HG03175 (cell line): ENCODE measurements around the gene HMOX1.
A peak's percentile ranks its signal among the peaks of the same experiment; 100 is the strongest.

Source experiments
- ATAC-seq: cut with Tn5 transposase; IDR thresholded peaks from one replicate; pipeline ENCODE4 v1.9.1; 2021; ENCODE audit warnings: mild to moderate bottlenecking, moderate library complexity; ENCODE audit not compliant: unreplicated experiment

HMOX1 gene

DNA sequence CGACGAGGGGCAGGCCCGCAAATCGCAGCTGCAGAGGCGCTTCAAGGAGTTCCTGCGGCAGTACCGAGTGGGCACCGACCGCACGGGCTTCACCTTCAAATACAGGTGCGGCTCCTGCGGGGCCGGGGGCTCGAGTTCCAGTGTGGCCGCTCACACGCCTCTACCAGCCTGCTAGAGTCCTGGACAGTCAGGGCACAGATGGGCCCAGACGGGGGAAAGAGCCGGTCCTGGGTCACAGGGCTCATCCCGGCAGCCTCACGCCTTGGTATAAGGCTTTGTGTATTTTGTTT lies 19.6 kb downstream of the HMOX1 start:
- ATAC-seq: peak; percentile 6

DNA sequence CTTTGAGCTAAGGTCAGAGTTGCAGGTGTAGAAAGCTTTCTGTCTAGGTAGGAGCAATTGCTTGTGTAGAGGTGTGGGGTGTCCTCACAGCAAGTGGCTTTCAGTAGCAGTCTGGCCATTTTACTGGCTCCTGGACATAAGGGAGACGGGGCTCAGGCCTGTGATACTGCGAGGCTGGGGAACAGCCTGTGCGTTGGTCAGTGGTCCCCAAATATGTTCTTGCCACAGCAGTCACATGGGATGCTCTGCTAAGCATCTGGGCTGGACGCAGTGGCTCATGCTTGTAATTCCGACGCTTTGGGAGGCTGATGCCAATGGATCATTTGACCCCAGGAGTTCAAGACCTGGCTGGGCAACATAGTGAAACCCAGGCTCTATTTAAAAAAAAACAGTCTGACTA lies 21.0 kb downstream of the HMOX1 start:
- no peak for ATAC-seq

DNA sequence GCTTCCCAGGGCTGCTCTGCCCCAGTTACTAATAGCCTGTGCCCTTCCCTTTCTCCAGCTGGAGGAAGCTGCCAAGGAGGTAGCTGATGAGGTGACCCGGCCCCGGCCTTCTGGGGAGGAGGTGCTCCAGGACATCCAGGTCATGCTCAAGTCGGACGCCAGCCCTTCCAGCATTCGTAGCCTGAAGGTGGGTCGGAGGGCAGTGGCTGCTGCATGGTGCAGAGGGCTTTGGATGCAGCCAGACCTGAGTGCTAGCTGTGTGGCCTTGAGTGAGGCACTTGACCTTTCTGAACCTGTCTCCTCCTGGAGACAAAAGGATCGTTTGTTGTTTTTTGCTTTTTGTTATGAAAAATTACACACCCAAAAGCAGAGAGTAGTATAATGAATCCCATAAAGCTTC lies 22.5 kb downstream of the HMOX1 start:
- ATAC-seq: no peak

DNA sequence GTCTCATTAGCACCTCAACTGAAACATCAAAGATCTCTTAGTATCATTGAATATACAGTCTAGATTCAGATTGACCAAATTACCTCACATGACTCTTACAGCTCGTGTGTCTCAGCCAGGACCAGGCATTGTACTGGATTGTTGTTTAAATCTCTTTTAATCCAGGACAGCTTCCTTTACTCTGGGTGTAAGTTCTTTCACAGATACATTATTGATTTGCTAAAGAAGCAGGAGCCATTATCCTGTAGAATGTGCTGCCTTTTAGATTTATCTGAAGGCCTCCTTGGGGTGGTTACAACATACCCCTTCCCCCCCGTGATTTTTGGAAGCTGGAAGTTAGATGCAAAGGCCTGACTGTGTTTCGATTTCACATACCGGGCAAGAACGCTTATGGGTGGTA lies 23.3 kb downstream of the HMOX1 start:
- ATAC-seq: no peak

DNA sequence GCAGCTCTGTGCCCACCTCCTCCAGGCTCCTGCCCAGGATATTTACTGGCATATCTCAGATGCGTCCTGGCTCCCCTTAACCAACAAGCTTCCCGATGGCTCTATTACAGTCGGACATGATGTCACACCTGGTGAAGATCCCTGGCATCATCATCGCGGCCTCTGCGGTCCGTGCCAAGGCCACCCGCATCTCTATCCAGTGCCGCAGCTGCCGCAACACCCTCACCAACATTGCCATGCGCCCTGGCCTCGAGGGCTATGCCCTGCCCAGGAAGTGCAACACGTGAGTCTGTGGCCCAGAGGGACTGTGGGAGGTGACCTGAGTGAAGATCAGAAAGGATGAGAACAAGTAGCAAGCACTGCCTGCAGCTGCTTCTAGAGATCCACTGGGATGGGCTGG lies 25.5 kb downstream of the HMOX1 start:
- no peak for ATAC-seq

DNA sequence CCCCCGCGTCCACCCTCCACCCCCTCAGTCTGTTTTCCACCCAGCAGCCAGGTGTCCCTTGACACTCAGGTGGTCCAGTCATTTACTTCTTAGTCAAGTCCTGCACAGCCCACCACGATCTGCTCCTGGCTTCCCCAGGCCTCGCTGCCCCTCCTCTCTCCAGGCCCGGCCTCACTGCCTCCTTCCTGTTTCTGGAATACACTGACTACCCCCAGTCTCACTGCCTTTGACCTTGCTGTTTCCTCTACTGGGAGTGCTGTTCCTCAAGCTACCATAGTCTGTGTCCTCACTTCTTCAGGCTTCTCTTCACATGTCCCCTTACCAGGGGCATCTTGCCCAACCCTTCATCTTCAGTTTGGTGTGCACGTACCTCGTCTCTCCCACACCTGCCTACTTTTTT lies 26.5 kb downstream of the HMOX1 start:
- ATAC-seq: no peak

DNA sequence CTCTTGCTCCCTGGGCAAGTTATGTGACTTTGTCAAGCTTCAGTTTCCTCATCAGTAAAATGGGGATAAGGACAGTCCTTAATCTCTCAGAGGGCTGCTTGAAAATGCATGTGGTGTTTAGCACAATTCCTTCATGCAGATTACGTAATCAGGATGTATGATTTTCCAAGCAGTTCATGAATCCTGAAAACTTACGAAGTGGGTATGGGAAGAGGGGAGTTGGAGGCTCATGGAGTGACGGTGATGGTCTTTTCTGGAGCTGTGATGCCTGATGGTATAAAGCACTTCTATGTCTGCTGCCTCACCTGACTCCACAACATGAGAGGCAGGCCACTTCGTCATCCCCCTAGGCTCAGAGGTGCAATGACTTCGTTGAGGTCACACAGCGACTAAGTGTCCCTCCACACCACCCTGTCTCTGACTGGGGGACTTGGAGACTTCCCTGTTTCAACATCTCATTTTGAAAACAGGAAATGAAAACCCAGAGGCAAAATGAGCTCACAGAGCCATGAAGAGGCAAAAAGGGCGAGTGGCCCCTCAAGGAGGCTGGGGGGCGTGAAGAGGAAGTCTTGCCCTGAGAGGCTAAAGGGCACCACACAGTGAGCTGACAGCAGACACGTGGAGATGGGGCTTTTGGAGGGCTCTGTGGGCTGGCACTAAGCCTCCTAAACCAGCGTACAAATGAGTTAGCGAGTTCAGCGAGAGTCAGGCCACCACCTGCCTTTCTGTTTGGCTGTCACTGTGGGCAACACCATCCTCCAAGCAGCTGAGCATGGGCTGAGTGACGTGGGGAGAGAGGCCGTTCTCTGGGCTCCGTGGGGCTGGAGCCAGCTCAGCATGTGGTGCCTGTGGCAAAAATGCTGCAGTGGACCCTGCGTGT lies 29.1 kb downstream of the HMOX1 start:
- ATAC-seq: peak; percentile 77

DNA sequence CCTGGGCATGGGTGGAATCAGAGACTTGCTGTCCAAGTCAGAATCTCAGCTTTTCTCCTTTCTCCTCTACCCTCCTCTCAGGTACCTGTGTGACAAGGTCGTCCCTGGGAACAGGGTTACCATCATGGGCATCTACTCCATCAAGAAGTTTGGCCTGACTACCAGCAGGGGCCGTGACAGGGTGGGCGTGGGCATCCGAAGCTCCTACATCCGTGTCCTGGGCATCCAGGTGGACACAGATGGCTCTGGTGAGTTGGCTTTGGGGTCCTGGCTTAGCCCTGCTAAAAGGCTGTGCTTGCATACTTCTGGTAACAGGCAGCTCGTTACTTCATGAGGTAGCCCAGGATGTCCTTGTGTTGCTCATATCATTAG lies 29.8 kb downstream of the HMOX1 start:
- peak; percentile 9 for ATAC-seq

DNA sequence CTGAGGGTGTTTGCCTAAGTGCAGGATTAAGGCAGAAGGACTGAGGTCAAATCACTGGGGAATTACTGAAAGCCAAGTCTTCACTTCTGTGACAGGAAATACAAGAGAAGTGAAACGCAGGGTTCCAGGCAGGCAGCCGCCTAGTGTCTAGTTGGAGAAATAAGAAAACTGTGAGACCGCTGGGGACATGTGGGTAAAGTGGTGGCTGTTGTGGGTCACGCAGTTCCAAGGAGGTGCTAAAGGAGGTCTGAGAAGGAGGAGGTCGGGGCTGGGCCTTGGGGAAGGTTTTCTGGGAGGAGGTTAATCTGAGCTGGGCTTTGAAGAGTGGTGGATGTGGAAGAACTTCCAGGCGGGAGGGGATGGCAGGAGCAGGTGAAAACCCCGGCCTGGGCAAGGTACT lies 30.2 kb downstream of the HMOX1 start:
- ATAC-seq: peak; percentile 40

DNA sequence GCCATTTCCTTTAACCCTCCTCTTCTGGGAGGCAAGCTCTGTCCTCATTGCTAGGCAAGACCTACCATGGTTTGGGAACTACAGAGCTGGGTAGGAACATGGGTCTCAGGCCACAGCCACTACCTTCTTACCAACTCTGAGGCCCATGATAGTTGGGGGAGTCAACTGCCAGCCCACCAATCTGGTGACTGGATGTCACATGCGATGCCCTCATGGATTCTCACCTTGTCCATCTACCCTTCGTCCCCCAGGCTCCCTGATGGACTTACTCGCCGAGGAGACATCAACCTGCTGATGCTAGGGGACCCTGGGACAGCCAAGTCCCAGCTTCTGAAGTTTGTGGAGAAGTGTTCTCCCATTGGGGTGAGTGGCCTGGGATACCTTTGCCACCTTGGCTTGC lies 32.7 kb downstream of the HMOX1 start:
- ATAC-seq: no peak

DNA sequence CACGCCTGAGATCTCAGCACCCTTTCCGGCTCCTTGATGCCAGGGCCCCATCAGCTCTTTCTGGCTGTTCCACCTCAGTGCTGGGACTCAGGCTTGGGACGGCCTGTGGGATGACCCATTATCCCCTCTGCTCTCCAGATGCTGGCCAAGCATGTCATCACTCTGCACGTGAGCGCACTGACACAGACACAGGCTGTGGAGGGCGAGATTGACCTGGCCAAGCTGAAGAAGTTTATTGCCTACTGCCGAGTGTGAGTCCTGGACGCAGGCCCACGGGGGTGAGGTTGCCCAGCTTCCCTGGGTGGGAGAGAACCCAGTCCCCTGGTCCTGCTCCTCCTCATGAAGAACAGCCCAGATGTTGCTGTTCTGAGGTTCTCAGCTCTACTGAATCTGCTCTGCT lies 36.7 kb downstream of the HMOX1 start:
- no peak for ATAC-seq

DNA sequence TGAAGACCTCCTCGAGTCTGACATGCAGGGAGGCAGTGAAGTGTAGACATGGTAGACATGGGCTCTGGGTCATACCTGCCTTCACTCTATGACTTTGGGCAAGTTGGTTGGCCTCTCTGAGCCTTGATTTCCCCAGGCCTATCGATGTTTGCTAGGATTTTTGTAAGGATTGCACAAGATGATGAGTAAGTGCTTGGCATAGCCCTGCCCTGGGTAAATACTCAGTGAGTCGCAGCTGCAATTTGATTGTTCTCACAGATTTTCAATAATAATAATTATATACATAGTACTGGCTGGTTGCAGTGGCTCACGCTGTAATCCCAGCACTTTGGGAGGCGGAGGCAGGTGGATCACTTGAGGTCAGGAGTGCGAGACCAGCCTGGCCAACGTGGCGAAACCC lies 37.2 kb downstream of the HMOX1 start:
- no peak for ATAC-seq

DNA sequence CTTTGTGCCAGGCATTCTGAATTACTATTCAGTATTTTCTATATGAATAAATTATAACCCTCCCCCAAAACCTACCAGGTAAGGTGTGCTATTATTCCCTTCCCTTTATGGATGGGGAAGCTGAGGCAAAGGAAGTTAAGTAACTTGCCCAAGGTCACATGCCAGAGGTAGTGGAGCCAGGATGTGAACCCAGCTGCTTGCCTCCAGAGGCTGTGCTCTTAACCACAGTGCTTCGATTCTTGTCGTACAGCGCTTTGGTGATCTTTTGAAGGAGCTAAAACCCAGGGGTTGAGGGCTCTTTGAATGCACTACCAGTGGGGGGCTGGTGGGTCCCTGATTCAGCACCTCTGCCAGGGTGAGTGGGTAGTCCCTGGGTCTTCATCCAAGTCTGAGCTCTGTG lies 37.8 kb downstream of the HMOX1 start:
- ATAC-seq: no peak

DNA sequence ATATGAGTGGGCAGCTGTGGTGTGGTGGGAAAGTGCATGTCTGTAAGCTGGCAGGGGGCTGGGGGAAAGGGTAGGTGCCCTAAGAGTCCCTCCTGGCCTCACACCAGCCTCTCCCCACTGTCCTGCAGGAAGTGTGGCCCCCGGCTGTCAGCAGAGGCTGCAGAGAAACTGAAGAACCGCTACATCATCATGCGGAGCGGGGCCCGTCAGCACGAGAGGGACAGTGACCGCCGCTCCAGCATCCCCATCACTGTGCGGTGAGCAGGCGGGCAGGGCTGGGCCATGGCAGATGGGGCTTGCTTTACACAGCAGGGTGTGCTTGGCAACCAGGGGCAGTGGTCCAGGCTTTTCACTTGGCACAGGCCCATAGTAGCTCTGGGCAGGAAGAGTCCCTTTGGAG lies 38.9 kb downstream of the HMOX1 start:
- ATAC-seq: no peak

DNA sequence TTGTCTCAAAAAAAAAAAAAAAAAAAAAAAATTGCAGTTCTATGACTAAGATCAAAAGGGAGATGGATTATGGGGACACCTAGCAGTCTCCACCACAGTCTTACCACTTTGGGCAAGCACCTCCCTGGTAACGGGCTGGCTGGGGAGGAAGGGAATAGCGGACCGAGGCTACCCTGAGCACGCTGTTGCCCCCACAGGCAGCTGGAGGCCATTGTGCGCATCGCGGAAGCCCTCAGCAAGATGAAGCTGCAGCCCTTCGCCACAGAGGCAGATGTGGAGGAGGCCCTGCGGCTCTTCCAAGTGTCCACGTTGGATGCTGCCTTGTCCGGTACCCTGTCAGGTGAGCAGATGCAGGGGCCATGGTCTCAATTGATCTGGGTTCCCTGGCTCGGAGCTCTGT lies 40.2 kb downstream of the HMOX1 start:
- no peak for ATAC-seq

DNA sequence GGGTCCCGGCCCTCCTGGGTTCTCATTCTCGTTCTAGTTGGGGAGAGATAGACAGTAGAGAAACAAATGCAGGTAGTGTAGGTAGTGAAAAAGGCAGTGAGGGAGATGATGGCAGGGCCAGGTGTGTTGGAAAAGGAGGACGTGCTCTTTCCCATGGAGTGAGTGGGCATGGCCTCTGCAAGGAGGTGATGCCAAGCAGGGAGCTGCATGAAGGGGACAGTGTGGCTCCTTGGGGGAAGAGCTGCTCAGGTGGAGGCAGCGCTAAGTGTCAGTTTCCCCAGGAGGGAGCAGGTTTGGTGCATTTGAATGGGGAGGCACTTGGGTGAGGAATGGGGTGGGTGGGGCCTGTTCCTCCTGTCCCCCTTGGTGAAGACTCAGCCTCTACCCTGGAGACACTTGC lies 41.2 kb downstream of the HMOX1 start:
- no peak for ATAC-seq

DNA sequence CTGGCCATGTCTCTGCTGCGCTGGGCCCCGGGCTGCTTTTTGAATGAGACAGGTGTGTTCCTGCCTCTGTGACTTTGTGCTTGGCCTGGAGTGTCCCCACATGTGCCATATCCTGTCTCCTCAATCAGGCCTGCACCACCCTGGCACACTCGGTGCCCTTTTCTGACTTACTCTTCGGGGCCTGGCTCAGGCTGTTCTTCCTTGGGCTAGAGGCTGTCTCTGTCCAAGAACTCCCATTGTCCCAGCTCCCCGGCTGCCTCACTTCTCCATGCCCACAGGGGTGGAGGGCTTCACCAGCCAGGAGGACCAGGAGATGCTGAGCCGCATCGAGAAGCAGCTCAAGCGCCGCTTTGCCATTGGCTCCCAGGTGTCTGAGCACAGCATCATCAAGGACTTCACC lies 42.0 kb downstream of the HMOX1 start:
- no peak for ATAC-seq

DNA sequence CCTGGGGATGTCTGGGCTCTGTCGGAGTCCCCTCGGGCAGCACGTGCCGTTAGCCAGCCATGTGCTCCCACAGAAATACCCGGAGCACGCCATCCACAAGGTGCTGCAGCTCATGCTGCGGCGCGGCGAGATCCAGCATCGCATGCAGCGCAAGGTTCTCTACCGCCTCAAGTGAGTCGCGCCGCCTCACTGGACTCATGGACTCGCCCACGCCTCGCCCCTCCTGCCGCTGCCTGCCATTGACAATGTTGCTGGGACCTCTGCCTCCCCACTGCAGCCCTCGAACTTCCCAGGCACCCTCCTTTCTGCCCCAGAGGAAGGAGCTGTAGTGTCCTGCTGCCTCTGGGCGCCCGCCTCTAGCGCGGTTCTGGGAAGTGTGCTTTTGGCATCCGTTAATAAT lies 43.2 kb downstream of the HMOX1 start:
- no peak for ATAC-seq

DNA sequence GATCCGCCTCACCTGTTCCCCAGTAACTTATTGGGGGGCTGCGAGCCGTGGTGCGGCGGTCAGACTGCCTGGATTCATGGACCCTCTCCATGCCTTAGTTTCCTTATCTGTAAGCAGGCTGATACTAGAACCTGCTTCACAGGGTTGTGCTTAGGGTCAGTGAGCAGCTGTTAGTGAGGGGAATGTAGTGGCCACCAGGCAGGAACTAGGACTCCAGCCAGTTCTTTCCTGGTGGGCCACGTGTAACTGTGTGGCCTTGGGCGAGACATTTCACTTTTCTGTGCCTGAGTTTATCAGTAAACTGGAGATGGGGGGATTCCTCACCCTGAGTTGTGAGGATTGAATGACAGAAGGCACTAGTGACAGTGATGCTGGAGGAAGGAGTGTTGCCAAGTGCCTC lies 43.9 kb downstream of the HMOX1 start:
- ATAC-seq: no peak

DNA sequence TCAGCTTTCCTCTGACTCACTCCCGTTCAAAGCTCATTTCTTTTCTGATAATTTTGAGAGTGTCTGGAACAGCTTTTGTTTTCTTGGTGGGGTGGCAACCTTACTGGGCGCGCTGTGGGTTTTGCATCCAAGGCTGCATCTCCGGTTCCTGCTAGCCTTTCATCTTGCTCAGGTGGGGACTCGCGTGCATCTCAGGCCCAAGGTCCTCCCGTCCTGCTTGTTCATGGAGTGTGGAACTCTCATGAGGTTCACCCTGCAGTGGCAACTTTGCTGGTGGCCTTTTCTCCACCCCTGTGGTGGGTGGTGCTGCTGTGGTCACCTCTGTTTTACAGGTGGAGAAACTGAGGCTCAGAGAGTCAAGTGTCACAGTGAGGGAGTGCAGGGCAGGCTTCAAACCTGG lies 44.6 kb downstream of the HMOX1 start:
- ATAC-seq: no peak

DNA sequence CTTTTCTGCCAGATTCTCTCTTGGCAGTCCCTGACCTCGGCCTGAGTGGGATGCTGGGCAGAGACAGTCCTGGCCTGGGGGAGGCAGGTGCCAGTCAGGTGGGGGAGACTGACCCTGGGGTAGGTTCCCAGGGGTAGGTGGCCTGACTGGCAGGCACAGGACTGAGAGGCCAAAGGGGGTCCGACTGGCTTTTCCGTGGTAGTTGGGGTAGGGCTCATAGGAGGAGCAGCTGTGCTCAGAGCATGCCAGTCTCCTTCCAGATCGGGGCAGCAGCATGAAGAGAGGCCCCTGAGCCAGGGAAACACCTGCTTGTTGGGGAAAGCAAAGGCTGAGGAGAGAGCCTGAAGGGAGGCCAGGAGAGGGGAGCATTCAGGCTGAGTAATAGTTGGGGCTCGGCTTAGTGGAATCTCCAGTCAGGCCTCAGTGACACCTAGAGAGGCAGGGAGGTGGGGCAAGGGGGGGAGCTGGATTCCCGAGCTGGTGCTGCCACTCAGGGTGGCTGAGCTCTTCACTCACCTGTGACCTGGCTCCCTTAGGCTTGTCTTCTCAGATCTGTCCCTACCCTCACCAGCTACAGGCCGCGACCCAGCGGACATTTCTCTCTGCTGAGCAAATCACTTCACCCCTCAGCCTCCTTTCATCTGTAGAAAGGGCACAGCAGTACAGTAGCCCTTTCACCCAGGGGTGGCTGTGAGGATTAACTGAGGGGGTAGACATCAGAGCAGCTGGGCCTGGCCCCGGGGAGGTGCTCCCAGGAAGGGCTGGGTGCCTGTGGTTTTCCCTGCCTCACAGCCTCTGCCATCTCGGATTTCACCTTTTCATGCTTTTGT lies 45.3 kb downstream of the HMOX1 start:
- ATAC-seq: no peak

DNA sequence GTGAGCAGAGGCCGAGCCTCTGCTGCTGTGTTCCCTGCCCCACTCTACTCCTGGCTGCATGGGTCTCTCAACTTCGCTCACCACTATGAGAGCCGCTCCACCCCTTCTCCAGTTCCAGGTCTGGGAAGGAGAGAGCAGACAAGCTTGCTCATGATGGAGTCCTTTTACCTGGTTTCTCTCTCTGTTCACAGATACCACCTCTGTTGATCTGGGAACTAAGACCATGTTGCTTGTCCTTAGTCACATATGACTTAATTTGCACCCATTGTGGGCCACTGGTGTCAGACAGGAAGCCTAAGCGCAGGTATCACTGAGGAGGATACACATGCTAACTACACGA lies 45.9 kb downstream of the HMOX1 start:
- no peak for ATAC-seq

DNA sequence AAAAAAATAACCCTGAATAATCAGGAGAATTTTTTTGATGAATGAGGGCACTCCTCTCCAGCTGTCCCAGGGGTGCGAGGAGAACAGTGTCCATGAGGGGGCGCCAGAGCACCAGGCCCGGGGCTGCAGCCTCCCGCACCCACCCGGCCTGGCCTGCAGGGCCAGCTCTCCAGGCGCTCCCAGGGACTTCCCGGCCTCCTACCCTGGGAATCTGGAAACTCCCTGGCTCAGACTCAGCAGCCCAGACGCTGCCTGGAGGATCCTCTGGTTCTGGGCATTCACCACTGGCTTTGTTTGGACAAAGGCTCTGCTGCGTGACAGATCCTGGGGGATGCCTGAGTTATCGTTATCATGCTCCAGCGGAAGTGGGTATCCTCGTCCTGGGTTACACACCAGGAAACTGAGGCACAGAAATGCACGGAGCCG lies 50.0 kb downstream of the HMOX1 start:
- ATAC-seq: no peak
